Tibial nerve (tissue), 4 donors: ENCODE data around the gene RYK. TPM values are rescaled to one million over a fixed set of nuclear protein-coding genes. Genes with fewer than 3 reads are reported as not detected.

Source experiments
- DNase-seq, 2 donors: peaks; one replicate each; pipeline ENCODE4 v3.0.0-alpha.2; 2019; ENCODE audit warnings: low spot score in 2 of 2
- H3K27ac ChIP-seq, 4 donors: fragments of 200-600 bp; sonication (generic) in 3 of 4; one replicate each; pipeline ENCODE4 v1.5.1; 2017 to 2019; ENCODE audit warnings: mild to moderate bottlenecking in 1 of 4
- H3K27me3 ChIP-seq, 2 donors: fragments of 200-600 bp; sonication (generic) in 1 of 2; one replicate each; pipeline versions ENCODE4 v1.5.1 to v1.6.0; 2017 to 2019
- H3K36me3 ChIP-seq, 3 donors: fragments of 200-600 bp; sonication (generic); one replicate each; pipeline ENCODE4 v1.5.1; 2018 to 2019
- H3K4me1 ChIP-seq, 4 donors: fragments of 200-600 bp; sonication (generic) in 3 of 4; one replicate each; pipeline ENCODE4 v1.5.1; 2017 to 2019
- H3K4me3 ChIP-seq, 4 donors: fragments of 200-600 bp; sonication (generic) in 3 of 4; one replicate each; pipeline ENCODE4 v1.5.1; 2017 to 2019; ENCODE audit warnings: mild to moderate bottlenecking in 1 of 4, moderate library complexity in 1 of 4
- H3K9me3 ChIP-seq, 4 donors: fragments of 200-600 bp; sonication (generic) in 3 of 4; one replicate each; pipeline ENCODE4 v1.5.1; 2017 to 2019
- EP300 ChIP-seq, 2 donors: sonication (generic); formaldehyde crosslinking; IDR thresholded peaks; one replicate each; pipeline ENCODE4 v1.6.1; 2017; ENCODE audit warnings: antibody characterized with exemption in 2 of 2, mild to moderate bottlenecking in 1 of 2
- POLR2A ChIP-seq, 2 donors: fragments of 450-650 bp; IDR thresholded peaks; one replicate each; pipeline ENCODE4 v1.6.1; 2017; ENCODE audit warnings: antibody characterized with exemption in 2 of 2, mild to moderate bottlenecking in 2 of 2, moderate library complexity in 2 of 2
- WGBS, 2 donors: methylation state at CpG; one replicate each; pipeline ENCODE4 v1.1.5; 2018; 5-methylcytosine and 5-hydroxymethylcytosine counted together
- total RNA-seq, 4 donors: library from RNA; depleted of rRNA; stranded (reverse); fragments of >200 nt; gene quantifications; one replicate each; pipeline ENCODE4 v1.1.0, GENCODE V29; 2016
- TF ChIP-seq, protein P1 (sequence below), 5 experiments: fragments of 200-600 bp in 3 of 5; fragments of 450-650 bp in 2 of 5; sonication (generic) in 3 of 5; IDR thresholded peaks; one replicate each; pipeline ENCODE4 v1.5.1; 2016 to 2019; ENCODE audit warnings: antibody characterized with exemption in 5 of 5, mild to moderate bottlenecking in 3 of 5, moderate library complexity in 2 of 5

Gene RYK
- total RNA-seq, 4 donors from 2014 or later: 33.9 to 69.9 (median 57.8) TPM

DNA sequence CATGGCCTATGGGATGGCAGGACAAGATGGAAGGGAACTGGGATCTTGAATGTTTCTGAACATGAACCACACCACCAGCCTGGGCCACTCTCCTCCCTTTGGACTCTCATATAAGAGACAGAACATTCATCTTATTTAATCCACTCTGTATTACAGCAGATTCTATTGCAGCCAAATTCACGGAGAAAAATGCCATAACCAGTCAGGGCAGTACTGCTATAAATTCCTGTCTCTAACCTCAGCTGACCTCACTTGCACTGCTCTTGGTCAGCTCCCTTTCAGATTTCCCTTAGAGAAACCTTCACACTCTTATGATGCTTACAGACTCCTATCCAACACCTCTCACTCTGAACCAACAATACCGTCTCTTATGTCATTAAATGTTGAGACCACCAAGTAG lies 101.4 kb downstream of the RYK start:
- WGBS, 2 donors: 61 to 62% methylated on average over 2 of the region's 2 CpGs
- no peak overlapping the region for H3K27ac ChIP-seq
- H3K4me3 ChIP-seq: no peak overlapping the region
- TF ChIP-seq POLR2A (IDR thresholded peaks at IDR 0.05) (no peak), EP300 (IDR thresholded peaks at IDR 0.05) (no peak)
- TF ChIP-seq, protein P1, sequence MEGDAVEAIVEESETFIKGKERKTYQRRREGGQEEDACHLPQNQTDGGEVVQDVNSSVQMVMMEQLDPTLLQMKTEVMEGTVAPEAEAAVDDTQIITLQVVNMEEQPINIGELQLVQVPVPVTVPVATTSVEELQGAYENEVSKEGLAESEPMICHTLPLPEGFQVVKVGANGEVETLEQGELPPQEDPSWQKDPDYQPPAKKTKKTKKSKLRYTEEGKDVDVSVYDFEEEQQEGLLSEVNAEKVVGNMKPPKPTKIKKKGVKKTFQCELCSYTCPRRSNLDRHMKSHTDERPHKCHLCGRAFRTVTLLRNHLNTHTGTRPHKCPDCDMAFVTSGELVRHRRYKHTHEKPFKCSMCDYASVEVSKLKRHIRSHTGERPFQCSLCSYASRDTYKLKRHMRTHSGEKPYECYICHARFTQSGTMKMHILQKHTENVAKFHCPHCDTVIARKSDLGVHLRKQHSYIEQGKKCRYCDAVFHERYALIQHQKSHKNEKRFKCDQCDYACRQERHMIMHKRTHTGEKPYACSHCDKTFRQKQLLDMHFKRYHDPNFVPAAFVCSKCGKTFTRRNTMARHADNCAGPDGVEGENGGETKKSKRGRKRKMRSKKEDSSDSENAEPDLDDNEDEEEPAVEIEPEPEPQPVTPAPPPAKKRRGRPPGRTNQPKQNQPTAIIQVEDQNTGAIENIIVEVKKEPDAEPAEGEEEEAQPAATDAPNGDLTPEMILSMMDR (IDR thresholded peaks at IDR 0.05): no peak
- peaks cover 0 to 37% (median 11%) of the 10 kb centered on the region in 3 donors for H3K36me3 ChIP-seq
- H3K27me3 ChIP-seq: no peaks in the 10 kb centered on the region
- DNase-seq: no peak
- no peaks in the 10 kb centered on the region for H3K4me1 ChIP-seq
- H3K9me3 ChIP-seq: no peaks in the 10 kb centered on the region

DNA sequence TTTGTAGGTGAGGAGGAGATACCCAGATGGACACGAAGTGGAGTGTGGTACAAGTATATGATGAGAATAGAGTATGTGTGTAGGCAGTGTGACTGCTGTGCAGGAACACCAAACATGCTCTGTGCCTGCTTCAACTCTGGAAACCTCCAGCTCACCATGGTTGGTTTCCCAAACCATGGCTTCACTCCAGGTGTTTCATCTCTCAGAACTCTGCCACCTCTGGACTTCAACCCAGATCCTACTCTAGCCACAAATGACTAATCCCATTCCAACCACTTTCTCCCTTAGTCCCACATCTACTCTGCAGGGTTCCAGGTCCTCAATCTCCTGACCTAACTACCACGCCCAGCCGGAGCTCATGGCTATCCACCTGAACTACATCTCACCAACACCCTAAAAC lies 102.1 kb downstream of the RYK start:
- no peaks in the 10 kb centered on the region for H3K9me3 ChIP-seq
- H3K27ac ChIP-seq: no peak overlapping the region
- H3K27me3 ChIP-seq: no peaks in the 10 kb centered on the region
- no peak for DNase-seq
- peaks cover 0 to 30% (median 4%) of the 10 kb centered on the region in 3 donors for H3K36me3 ChIP-seq
- H3K4me1 ChIP-seq: no peaks in the 10 kb centered on the region
- WGBS, 2 donors: 90 to 95% methylated on average over 3 of the region's 3 CpGs
- no peak overlapping the region for H3K4me3 ChIP-seq
- TF ChIP-seq, protein P1 (IDR thresholded peaks at IDR 0.05): no peak
- TF ChIP-seq POLR2A (IDR thresholded peaks at IDR 0.05) (no peak), EP300 (IDR thresholded peaks at IDR 0.05) (no peak)

DNA sequence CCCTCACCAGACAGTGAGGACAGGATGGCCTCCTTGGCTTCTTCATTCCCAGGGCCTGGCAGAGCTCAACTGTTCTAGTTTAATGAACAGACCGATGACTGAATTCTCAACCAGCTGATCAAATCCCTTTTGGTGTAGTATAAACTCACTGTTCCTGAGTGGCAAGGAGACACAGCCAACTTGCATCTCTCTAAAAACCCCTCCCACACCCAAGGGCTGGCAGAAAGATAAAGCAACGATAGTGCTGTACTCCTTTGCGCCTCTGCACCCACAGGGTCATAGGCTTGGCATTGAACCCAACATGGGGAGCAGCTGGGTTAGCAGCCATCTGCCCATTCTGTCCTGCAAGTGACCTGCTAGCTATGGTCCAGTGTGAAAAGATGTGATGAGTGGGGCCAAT lies 103.2 kb downstream of the RYK start:
- Histone ChIP-seq H3K4me1 (no peaks in the 10 kb centered on the region), H3K4me3 (no peak overlapping the region), H3K36me3 (peaks cover 0 to 18% (median 0%) of the 10 kb centered on the region in 3 donors), H3K27me3 (no peaks in the 10 kb centered on the region), H3K9me3 (no peaks in the 10 kb centered on the region), H3K27ac (no peak overlapping the region)
- DNase-seq: no peak
- 73 to 80% methylated on average over 3 of the region's 3 CpGs for WGBS, 2 donors
- no peak for TF ChIP-seq POLR2A (IDR thresholded peaks at IDR 0.05)
- no peak for TF ChIP-seq EP300 (IDR thresholded peaks at IDR 0.05)
- TF ChIP-seq, protein P1 (IDR thresholded peaks at IDR 0.05): no peak

DNA sequence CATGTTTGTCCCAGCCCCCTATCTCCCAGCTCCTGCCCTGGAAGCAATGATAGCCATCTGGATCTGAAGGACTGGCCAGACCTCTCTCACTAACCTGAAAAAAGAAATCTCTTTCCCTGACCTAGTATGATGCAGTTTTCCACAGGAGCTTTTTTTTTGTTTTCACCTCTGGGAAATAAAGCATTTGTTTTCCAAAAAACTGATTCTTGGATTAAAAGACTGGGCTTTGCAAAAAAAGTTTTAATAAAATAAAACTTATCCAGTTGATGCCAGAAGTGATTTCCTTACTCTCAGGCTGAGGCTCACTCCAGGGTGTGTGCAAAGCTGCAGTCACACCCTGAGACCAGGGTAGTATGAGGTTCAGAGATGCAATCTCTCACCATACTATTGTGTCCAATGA lies 104.0 kb downstream of the RYK start:
- TF ChIP-seq, protein P1 (IDR thresholded peaks at IDR 0.05): no peak
- TF ChIP-seq POLR2A (IDR thresholded peaks at IDR 0.05) (no peak), EP300 (IDR thresholded peaks at IDR 0.05) (no peak)
- no peak for DNase-seq
- Histone ChIP-seq H3K4me1 (no peaks in the 10 kb centered on the region), H3K9me3 (peaks cover 0 to 1% (median 0%) of the 10 kb centered on the region in 4 donors), H3K4me3 (no peak overlapping the region), H3K27ac (no peak overlapping the region), H3K27me3 (no peaks in the 10 kb centered on the region), H3K36me3 (peaks cover 0 to 11% (median 0%) of the 10 kb centered on the region in 3 donors)

DNA sequence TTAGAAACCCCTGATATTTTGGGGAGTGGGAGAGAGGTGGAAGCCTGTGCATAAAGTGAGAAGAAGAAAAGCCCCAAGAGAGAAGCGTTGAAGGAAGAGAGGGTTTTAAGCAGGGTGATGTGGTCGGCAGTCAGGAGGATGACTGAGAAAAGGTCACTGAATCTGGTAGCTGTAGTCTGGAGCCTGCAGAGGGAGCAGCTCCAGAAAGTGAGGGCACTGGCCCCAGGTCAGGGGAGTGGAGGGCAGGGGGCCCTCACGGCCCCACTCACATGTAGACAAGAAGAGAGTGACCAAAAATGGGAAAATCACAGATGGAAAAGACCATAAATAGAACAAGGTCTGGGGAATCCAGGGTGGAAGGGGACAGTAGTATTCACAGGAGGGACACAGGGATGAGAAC lies 105.5 kb downstream of the RYK start:
- no peak for DNase-seq
- Histone ChIP-seq H3K27ac (no peak overlapping the region), H3K9me3 (peaks cover 0 to 6% (median 0%) of the 10 kb centered on the region in 4 donors), H3K36me3 (peaks cover 0 to 14% (median 0%) of the 10 kb centered on the region in 3 donors), H3K27me3 (no peaks in the 10 kb centered on the region), H3K4me3 (no peak overlapping the region), H3K4me1 (no peaks in the 10 kb centered on the region)
- WGBS, 2 donors: 61 to 71% methylated on average over 3 of the region's 3 CpGs
- TF ChIP-seq, protein P1 (IDR thresholded peaks at IDR 0.05): no peak
- TF ChIP-seq POLR2A (IDR thresholded peaks at IDR 0.05): no peak
- no peak for TF ChIP-seq EP300 (IDR thresholded peaks at IDR 0.05)
